GM21423 (cell line): Measurements from ENCODE around the gene RXRA.

ENCODE experiments used
- ATAC-seq: cut with Tn5 transposase; IDR thresholded peaks from one replicate; pipeline ENCODE4 v1.9.1; 2021; ENCODE audit warnings: mild to moderate bottlenecking, moderate library complexity; ENCODE audit not compliant: unreplicated experiment

RXRA gene

DNA sequence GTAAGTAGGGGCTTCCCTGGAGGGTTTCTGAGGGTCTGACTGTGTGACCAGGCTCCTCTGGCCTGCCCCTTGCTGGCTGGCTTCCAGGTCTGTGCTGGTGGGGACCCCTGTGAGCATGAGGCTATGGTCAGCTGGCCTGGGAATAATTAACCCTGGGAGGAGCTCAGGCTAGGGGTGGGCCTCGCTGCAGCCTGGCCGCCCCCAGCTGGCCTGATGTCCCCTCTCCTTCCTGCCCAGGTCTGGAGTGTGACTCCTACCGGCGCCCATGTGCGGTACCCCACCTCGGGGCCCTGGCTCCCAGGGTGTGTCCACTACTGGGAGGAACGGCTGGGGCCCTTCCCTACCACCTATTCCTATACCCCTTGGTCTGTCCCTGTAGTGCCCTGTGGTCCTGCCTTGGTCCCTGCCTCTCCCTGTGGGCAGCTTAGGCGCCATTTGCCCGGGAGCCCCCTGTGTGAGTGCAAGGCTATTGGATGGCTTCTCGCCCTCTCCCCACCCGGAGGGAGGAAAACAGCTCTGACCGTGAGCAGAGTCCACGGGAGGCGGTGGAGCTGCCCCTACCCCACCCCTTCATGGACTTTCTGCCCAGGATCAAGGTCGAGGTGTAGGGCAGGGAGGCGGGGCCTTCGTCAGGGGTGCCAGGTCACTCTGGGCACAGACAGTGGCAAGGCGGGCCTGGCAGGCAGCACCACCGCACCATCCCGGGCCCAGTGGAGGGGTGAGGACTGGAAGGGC lies 9.4 kb downstream of the RXRA start:
- no peak for ATAC-seq

DNA sequence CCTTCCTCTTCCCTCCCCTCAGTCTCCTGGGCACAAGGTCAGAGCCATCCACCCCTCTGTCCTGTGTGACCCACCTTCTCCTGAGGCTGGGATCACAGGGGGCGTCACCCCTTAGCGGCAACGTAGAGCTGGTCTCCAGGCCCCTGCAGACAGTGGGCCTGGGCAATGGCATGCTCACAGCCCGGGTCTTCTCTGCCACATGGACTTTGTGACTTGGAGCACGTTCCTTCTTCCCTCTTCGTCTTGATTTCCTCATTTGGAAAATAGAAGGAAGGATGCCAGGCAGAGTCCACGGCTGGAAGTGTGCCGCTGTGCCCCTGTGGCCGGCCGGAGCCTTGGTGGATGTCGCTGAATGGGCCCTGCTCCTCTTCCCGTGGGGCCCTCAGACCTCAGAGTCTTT lies 10.0 kb downstream of the RXRA start:
- ATAC-seq: no peak

- no peak for ATAC-seq
Observed at GRCh38 chr9:134336924-134337323, 10.7 kb downstream of the RXRA start.

DNA sequence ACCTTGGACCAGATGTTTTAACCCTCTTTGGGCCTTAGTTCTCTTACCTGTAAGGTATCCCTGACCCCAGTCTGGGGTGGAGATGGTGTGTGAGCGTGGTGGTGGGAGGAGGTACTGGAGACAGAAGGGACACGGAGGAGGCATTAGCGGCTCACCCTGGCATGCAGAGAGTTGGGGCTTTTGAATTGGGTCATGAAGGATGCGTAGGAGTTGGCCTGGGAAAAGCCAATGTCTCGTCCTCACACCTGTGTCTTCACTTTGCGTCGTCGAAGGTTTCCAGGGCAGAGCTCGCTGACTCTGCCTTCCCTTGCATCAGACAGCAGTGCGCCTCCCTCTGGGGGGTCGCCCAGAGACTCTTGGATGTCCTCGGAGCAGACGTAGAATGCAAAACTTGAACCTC lies 11.2 kb downstream of the RXRA start:
- ATAC-seq: no peak

- no peak for ATAC-seq
Observed at GRCh38 chr9:134338394-134339182, 12.3 kb downstream of the RXRA start.

DNA sequence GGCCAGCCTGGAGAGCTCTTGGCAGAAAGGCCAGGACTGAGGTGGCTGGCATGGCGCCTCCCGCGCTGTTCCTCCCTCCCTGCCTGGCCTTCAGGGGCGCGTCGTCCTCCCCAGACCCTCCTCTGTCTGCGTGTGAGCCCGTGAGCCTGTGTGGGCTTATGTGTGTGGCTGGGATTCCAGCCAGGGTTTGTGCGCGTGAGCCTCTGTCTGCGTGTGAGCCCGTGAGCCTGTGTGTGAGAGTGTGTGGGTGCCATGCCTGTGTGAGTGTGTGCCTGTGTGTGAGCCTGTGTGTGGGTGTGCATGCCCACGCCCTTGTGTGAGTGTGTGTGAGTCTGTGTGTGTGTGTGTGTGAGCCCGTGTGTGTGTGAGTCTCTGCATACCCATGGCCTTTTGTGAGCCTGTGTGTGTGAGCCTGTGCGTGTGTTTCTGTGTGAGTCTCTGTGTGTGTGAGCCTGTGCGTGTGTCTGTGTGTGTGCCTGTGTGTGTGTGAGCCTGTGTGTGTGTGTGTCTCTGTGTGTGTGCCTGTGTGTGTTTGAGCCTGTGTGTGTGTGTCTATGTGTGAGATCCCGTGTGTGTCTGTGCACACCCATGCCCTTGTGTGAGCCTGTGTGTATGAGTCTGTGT lies 13.0 kb downstream of the RXRA start:
- no peak for ATAC-seq

- no peak for ATAC-seq
Observed at GRCh38 chr9:134340475-134341160, 14.4 kb downstream of the RXRA start.

DNA sequence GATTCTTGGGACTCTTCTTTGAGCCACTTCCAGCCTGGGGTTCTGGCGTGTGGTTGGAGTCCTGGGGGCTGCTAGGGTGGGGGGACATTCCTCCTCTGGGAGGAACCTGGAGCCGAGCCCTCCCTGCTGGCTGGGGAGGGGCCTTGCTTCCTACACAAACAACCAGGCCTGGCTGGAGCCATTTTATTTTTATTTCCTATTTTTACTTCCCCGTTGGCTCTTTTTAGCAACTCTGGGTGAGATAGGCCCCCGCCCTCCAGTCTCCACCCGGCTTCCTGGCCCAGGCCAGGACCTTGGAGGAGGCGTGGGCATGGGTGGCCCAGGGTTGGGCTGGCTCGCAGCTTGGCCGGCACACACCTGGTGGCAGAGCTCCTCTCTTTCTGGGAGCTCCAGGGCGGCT lies 15.1 kb downstream of the RXRA start:
- no peak for ATAC-seq

- ATAC-seq: no peak
Observed at GRCh38 chr9:134341929-134342745, 15.9 kb downstream of the RXRA start.

DNA sequence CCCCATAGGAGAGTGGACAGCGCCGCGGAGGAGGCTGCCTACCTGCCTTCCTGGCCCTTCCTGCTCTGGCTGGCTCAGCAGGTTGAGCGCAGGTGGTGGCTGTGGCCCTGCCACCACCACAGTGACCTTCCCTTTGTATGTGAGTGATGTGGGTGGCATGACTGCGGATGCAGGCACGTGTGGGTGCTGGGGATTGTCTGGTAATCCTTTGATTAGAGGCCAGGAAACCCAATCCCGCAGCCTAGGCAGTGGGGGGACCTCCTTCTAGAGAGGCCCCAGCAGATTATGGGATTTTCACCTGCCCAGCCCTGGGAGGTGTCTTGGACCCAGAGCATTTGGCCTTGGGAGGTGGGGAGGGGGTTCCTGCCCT lies 16.5 kb downstream of the RXRA start:
- ATAC-seq: no peak

DNA sequence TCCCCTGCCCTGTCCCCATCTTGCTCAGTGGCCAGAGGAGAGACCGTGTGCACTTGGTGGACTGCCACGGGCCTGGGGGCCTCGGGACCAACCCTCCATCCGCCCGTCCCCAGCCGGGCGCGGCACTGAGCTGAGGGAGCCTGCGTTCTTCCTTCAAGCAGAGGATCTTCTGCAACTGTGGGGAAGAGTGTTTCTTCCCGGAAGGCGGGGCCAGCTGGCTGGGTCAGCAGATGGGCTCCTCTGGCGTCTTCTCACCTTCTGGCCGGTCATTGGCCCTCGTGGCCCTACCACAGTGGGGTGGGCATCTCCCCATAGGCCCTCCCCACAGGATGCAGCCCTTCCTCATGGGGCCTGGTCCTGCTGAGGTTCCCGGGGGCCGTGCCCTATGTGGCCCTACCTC lies 17.4 kb downstream of the RXRA start:
- no peak for ATAC-seq

- no peak for ATAC-seq
Observed at GRCh38 chr9:134344068-134344799, 18.0 kb downstream of the RXRA start.

GRCh38 chr9:134344800-134345310 lies 18.6 kb downstream of the RXRA start:
- no peak for ATAC-seq

DNA sequence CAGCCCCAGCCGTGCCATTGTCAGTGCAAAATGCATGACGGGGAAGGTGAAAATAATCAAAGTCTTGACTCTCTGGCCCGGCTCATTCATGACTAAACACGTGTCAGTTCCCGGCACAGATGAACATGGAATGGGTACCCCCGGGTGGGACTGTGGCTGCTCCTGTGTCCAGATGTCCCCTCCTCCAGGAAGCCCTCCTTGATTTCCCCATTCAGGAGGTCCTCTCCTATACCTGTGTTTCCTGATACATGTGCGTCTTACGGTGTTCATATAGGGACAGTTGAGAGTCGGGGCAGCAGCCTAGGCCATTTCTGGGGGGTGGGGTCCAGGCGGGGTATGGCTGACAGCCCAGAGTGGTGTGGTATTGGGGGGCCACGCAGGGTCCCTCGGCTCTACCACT lies 19.5 kb downstream of the RXRA start:
- ATAC-seq: no peak

GRCh38 chr9:134346151-134346550 lies 19.9 kb downstream of the RXRA start:
- no peak for ATAC-seq

- ATAC-seq: no peak
Observed at GRCh38 chr9:134346840-134347583, 20.8 kb downstream of the RXRA start.

DNA sequence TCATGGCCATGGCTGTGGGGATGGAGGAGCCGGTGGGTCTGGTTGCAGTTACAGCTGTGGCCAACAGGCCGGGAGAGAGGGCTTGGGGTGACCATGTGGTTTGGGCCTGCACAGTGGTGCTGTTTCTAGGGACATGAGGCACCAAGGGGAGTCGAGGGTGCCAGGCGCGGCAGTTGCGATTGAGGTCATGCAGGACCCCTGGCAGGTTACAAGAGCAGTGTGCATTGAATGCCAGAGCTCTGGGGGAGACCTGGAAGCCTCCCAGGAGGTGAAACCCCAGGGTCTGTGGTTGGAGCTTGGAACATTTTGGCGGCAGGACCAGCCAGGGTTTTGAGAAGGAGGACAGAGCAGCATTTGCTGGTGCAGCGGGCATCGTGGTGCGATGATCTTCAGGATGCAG lies 21.7 kb downstream of the RXRA start:
- ATAC-seq: no peak

- ATAC-seq: no peak
Observed at GRCh38 chr9:134348404-134349155, 22.3 kb downstream of the RXRA start.
